GM12874 (cell line): ENCODE results near the gene DHRS3.

Experiments used
- CTCF ChIP-seq: IDR thresholded peaks from 2 replicates; pipeline ENCODE4 v1.5.1; 2011; ENCODE audit warnings: low read depth, mild to moderate bottlenecking, control low read depth, low read length, moderate library complexity; ENCODE audit not compliant: insufficient read depth

Gene DHRS3

DNA sequence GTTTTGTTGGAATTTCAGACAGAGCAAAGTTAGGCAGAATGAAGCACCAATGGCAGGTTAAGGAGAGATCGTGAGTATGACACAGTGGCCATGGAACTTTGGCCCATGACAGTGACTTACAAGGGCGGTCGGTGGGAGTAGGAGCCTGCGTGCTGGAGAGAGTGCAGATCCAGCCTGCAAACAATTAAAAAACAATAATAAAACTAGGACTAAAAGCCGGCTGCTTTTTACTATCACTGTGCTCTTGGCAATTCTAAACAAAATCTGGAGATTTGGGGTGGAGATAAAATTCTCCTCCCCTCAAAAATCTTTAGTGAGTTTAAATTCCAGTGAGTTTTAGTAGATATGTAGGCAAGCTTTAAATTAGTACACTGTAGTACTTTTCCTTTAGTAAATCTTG lies 96.9 kb downstream of the DHRS3 start:
- TF ChIP-seq CTCF = no peak

- TF ChIP-seq CTCF = no peak
Observed at GRCh38 chr1:12519693-12520364, 98.2 kb downstream of the DHRS3 start.

DNA sequence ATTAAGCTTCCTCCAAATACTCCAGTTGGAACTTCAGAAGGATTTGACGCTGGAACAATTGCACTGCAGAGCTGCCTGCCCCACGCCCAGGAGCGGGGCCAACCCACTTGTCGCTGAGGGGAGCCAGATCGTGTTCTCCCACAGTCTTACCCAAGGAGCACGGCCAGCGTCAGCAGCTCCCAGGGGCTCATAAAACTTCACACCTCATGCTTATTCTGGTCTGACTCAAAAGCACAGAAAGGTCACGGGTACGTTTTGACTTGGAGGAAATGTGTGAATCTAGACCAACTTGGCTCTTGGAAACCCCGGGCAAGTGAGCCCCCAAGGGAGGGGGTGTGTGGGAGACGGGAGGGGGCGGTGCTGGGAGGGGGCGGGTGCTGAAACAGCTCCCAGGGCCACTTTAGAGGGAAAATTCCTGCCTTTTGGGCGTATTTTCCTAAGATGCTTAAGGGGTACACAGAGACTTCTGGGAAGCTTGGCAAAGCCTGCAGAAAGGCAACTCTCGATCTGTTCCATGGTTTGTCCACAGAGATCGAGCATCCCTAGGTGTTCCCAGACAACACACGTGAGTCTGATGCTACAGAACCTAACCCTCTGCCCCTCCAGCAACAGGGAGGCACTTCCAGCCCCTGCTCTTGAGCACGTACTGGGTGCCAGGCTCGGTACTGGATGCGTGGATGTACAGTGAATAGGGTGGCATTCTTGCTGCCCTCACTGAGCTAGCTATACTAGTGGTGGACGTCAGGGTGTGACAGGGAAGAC lies 98.9 kb downstream of the DHRS3 start:
- no peak for TF ChIP-seq CTCF
